H1 (cell line): ENCODE results near the gene TOMM34. TPM values are rescaled to one million over a fixed set of nuclear protein-coding genes. Genes with fewer than 3 reads are reported as not detected.

ENCODE experiments used
- CBX5 ChIP-seq: fragments of 300-800, 300-1000 bp; sonication (generic); IDR thresholded peaks from 2 replicates; pipeline ENCODE4 v1.7.1; 2016; ENCODE audit warnings: antibody characterized with exemption, low read length, low read depth
- CHD2 ChIP-seq: IDR thresholded peaks from 2 replicates; pipeline ENCODE4 v1.6.1; 2012; ENCODE audit warnings: low read length, improper control_type of control experiment
- CREB1 ChIP-seq: IDR thresholded peaks from 2 replicates; pipeline ENCODE4 v1.6.1; 2012; ENCODE audit warnings: inconsistent platforms
- CTBP2 ChIP-seq: IDR thresholded peaks from 2 replicates; pipeline ENCODE4 v1.7.0; 2011; ENCODE audit warnings: borderline replicate concordance, mild to moderate bottlenecking, moderate library complexity, mixed read lengths, low read length; ENCODE audit not compliant: insufficient read depth, insufficient read length
- GABPA ChIP-seq: IDR thresholded peaks from 2 replicates; pipeline ENCODE4 v1.6.1; 2011; ENCODE audit warnings: mild to moderate bottlenecking, low read length, moderate library complexity, borderline replicate concordance; ENCODE audit not compliant: insufficient read depth
- HDAC2 ChIP-seq, 2 experiments: fragments of 300-600 bp in 1 of 2; sonication (generic) in 1 of 2; IDR thresholded peaks; 2 replicates each; pipeline ENCODE4 v1.6.1; 2011 to 2012; ENCODE audit warnings: low read depth in 2 of 2, low read length in 2 of 2, mild to moderate bottlenecking in 2 of 2, moderate library complexity in 2 of 2, borderline replicate concordance in 1 of 2, inconsistent platforms in 1 of 2
- SAP30 ChIP-seq: fragments of 300-600 bp; sonication (generic); IDR thresholded peaks from 2 replicates; pipeline ENCODE4 v1.7.1; 2012; ENCODE audit warnings: low read length, moderate library complexity, mild to moderate bottlenecking, inconsistent platforms; ENCODE audit not compliant: insufficient read depth, insufficient replicate concordance
- polyA plus RNA-seq, 7 experiments: library from polyadenylated mRNA; depleted of rRNA in 3 of 7; stranded (reverse) in 5 of 7; unstranded in 2 of 7; fragments of >200 nt in 5 of 7; fragments of 200-250 nt in 2 of 7; gene quantifications; 1 replicate in 5 of 7; 2 replicates in 1 of 7; 4 replicates in 1 of 7; pipeline versions ENCODE4 v1.2.1 to v1.2.3, GENCODE V29; 2011 to 2013; ENCODE audit warnings: missing spikeins in 2 of 7, mixed read lengths in 2 of 7
- total RNA-seq: library from RNA; stranded (reverse); fragmentation: NEBNext Ultra II Directional; extraction: Animal tissue kit (Norgen Biotek cat#: 25700); gene quantifications from 2 replicates; pipeline ENCODE4 v1.2.1, GENCODE V29; 2021

The TOMM34 gene
- total and polyA plus RNA-seq, 2 of the 8 experiments (the other 6 are each of a cell fraction or from before 2014, with no cell fraction given) = 32.1 to 35.1 TPM

- TF ChIP-seq SAP30 (no peak), CHD2 (no peak), CREB1 (no peak), GABPA (no peak), CTBP2 (no peak), HDAC2 (IDR thresholded peaks at IDR 0.05; ENCODE audit: borderline replicate concordance in 1 of 2, low read depth in 2 of 2, low read length in 2 of 2) (no peak), CBX5 (no peak)
These were observed 1.7 kb upstream of the TOMM34 start (continued) for GRCh38 chr20:44961870-44962267.
